HT1080 (cell line): ENCODE data around the gene LHX2. TPM values are rescaled to one million over a fixed set of nuclear protein-coding genes. Genes with fewer than 3 reads are reported as not detected.

Source experiments
- DNase-seq: peaks from one replicate; pipeline ENCODE4 v3.0.0-alpha.2; 2015; ENCODE audit warnings: low read depth
- total RNA-seq: library from RNA; depleted of rRNA; stranded (reverse); fragments of >200 nt; shearing (Covaris generic); gene quantifications from 2 replicates; pipeline ENCODE4 v1.2.3, GENCODE V29; 2014; rRNA removed

LHX2 gene
- total RNA-seq, 1 experiment from 2014 or later = not detected

- no peak for DNase-seq
Observed at GRCh38 chr9:124052401-124052800, 40.8 kb downstream of the LHX2 start.

GRCh38 chr9:124054582-124055227, 43.1 kb downstream of the LHX2 start:
- DNase-seq = peak; percentile 93

GRCh38 chr9:124060844-124061605, 49.5 kb downstream of the LHX2 start:
- no peak for DNase-seq

DNA sequence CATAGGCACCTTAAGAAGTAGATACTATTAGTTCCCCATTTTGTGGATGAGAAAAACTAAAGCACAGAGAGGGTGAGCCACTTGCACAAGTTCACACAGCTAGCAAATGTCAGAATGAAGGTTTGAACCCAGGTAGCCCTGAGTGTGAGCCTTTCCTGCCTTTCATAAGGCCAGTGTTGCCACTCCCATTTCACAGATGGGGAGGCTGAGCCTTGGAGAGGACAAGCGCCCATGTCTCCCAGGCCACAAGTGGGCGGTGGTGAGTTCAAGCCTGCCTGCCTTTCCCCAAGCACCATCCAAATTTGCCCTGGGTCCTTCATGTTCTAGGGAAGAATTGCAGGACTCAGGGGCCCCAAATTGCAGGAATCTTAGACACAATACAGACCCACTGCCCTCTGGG, 50.6 kb downstream of the LHX2 start:
- no peak for DNase-seq

GRCh38 chr9:124066783-124067577, 55.4 kb downstream of the LHX2 start:
- DNase-seq = no peak

GRCh38 chr9:124068251-124068650, 56.7 kb downstream of the LHX2 start:
- no peak for DNase-seq

DNA sequence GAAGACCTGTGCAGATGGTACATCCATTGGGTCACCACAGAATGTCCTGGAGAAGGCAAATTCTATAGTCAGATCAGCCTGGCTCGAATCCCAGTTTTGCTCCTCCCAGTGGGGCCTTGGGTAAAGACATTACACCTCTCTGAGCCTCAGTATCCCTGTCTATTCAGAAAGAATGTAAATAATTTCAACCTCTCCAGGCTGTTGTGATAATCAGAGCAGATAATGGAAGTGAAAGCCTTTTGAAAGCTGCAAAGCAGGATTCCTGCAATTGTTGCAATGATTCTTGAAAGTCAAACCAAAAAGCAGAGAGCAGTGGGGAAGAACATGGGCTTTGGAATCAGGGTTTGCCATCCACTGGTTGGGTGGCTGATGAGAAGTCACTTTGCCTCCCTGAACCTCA, 63.2 kb downstream of the LHX2 start:
- DNase-seq = no peak

GRCh38 chr9:124075761-124076160, 64.2 kb downstream of the LHX2 start:
- DNase-seq = no peak

DNA sequence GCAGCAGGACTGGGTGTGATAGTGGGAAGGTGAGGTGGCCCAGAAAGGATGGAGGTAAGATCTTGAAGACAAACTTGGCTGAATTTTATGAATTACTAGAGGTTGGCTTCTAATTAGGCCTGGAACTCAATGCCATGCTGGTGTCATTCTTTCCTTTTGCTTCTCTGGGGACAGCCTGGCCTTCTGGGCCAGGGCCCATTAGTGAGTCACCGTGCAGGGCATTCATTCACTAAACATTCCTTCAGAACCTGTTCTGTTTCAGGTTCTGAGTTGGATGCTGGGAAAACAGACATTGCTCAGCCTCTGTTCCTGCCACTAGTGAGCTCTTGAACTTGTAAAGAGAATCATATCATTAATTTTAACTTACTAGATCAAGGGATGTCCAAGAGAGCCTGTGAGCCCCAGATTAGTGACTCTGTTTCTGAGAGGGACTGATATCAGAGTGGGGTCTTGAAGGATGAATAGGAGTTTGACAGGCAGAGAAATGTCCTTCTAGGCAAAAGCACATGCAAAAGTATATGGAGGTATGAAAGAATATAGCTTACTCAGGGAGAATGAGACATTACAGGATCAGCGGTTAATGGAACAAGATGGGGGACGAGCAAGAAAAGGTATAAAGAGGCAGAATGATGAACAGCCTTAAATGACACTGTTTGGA, 66.5 kb downstream of the LHX2 start:
- DNase-seq = no peak

DNA sequence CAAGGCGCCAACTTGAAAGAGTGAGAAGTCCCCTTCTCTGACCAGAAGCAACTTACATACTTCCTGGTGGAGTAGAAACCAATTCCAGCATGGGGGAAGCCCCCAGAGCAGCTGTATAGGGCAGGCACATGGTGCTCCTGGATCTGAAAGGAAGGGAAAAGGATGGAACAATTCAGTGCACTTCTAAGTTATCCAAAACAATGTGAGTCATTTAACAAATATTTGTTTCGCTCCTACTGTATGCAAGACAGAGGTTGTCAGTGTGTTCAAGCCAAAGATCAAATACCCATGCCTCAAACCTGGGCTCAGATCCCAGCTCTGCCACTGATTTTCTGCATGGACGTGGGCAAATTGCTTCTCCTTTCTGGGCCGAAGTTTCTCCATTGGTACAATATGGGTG, 67.1 kb downstream of the LHX2 start:
- DNase-seq = peak; percentile 13

GRCh38 chr9:124079176-124079925, 67.8 kb downstream of the LHX2 start:
- DNase-seq = peak; percentile 53

DNA sequence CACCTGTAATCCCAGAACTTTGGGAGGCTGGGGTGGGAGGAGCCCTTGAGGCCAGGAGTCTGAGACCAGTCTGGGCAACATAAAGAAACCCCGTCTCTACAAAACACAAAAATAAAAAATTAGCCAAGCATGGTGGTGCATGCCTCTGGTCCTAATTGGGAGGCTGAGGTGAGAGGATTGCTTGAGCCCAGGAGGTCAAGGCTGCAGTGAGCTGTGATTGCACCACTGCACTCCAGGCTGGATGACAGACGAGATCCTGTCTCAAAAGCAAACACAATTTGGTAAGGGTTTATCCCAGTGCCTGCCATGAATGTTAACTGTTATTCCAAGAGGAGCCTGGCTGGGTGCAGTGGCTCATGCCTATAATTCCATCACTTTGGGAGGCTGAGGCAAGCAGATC, 71.1 kb downstream of the LHX2 start:
- DNase-seq = no peak

Other genes starting within 250 kb of the LHX2 start
- gene DENND1A, start 81.6 kb upstream of the LHX2 start, total RNA-seq = 20.5 and 33.6 TPM in 2 replicates
- gene NEK6, start 246.2 kb downstream of the LHX2 start, total RNA-seq = 40.9 and 43.9 TPM in 2 replicates